Adrenal gland (tissue), 12 donors: Measurements from ENCODE around the gene ZNF76. TPM values are rescaled to one million over a fixed set of nuclear protein-coding genes. Genes with fewer than 3 reads are reported as not detected.

ENCODE experiments used
- DNase-seq, 7 donors: peaks; one replicate each; pipeline ENCODE4 v3.0.0-alpha.2; 2019 to 2020
- H3K27ac ChIP-seq, 5 donors: fragments of 200-600 bp; sonication (generic) in 4 of 5; 1 replicate in 3 of 5; 2 replicates in 2 of 5; pipeline versions ENCODE4 v1.5.1 to v1.8.0; 2016 to 2020; ENCODE audit warnings: mild to moderate bottlenecking in 1 of 5
- H3K27me3 ChIP-seq: fragments of 200-600 bp; 2 replicates; pipeline ENCODE4 v1.8.0; 2021
- H3K36me3 ChIP-seq, 2 donors: fragments of 200-600 bp; replicated peaks in 1 of 2; 1 replicate in 1 of 2; 2 replicates in 1 of 2; pipeline versions ENCODE4 v1.5.1 to v1.8.0; 2018 to 2022
- H3K4me1 ChIP-seq, 2 donors: fragments of 200-600 bp; replicated peaks in 1 of 2; 1 replicate in 1 of 2; 2 replicates in 1 of 2; pipeline versions ENCODE4 v1.5.1 to v1.8.0; 2018 to 2021
- H3K4me3 ChIP-seq, 4 donors: fragments of 200-600 bp; sonication (generic) in 3 of 4; one replicate each; pipeline ENCODE4 v1.5.1; 2016 to 2018
- H3K9me3 ChIP-seq, 3 donors: fragments of 200-600 bp; sonication (generic) in 1 of 3; replicated peaks in 1 of 3; 1 replicate in 2 of 3; 2 replicates in 1 of 3; pipeline versions ENCODE4 v1.5.1 to v1.8.0; 2016 to 2021
- CTCF ChIP-seq, 6 experiments: fragments of 450-650 bp in 4 of 6; fragments of 200-600 bp in 2 of 6; sonication (generic) in 1 of 6; IDR thresholded peaks; 1 replicate in 5 of 6; 2 replicates in 1 of 6; pipeline versions ENCODE4 v1.5.1 to v1.8.0; 2016 to 2021; ENCODE audit warnings: antibody characterized with exemption in 6 of 6, mild to moderate bottlenecking in 2 of 6, moderate library complexity in 1 of 6
- POLR2A ChIP-seq, 2 donors: fragments of 450-650 bp; IDR thresholded peaks; one replicate each; pipeline ENCODE4 v1.6.1; 2017; ENCODE audit warnings: antibody characterized with exemption in 2 of 2, mild to moderate bottlenecking in 2 of 2, moderate library complexity in 1 of 2
- WGBS, 4 donors: extraction: QIAGEN DNeasy Blood & Tissue Kit in 2 of 4; methylation state at CpG; one replicate each; pipeline versions ENCODE4 v1.1.5 to v1.1.7; 2013 to 2017; 5-methylcytosine and 5-hydroxymethylcytosine counted together
- intact Hi-C, 2 donors: fragments of 100-400 bp; cut with DNase I; formaldehyde crosslinking; loops; one replicate each; pipeline versions ENCODE4 v1.14.1 to v1.15.0; 2022 to 2023
- polyA plus RNA-seq, 3 donors: library from polyadenylated mRNA; stranded (reverse); fragments of 200-250 nt in 2 of 3; fragments of 350-450 nt in 1 of 3; fragmentation: Illumina TruSeq in 1 of 3; extraction: RNeasy Lipid Tissue Mini Kit (QIAGEN cat#74804) in 1 of 3; gene quantifications; one replicate each; pipeline ENCODE4 v1.2.3, GENCODE V29; 2013 to 2014
- total RNA-seq, 9 donors: library from RNA; depleted of rRNA in 4 of 9; stranded (reverse); fragments of >200 nt in 4 of 9; fragments of 120-200 nt in 1 of 9; fragmentation: NEBNext Ultra II Directional in 1 of 9; extraction: Animal tissue kit (Norgen Biotek cat#: 25700) in 1 of 9; gene quantifications; one replicate each; pipeline versions ENCODE4 v1.1.0 to v1.2.4, GENCODE V29; 2013 to 2023
- donor health status: healthy with polysubstance abuse.
- donor health status: Bipolar disorder and iron deficiency.
- donor health status: DM: yes; HTN: yes; CAD: no.
- donor health status: DM: no; HTN: no; CAD: no.
- donor health status: DM: no; HTN: no; CAD: no.
- donor health status: DM: yes; HTN: yes; CAD: no.

ZNF76 gene
- total and polyA plus RNA-seq, 12 donors = 25.3 to 185 (median 45.2) TPM

- intact Hi-C loops = no loop called here
- no peak overlapping the region for H3K4me3 ChIP-seq
These were observed 37.5 kb downstream of the ZNF76 start for GRCh38 chr6:35296931-35297600.

GRCh38 chr6:35297601-35298481, 38.3 kb downstream of the ZNF76 start, which contains the start of gene DEF6:
TSS of gene DEF6 (plus strand) at chr6:35297818. CDS start at chr6:35297857, 39 bp downstream.
- Histone ChIP-seq H3K4me1 (peaks cover 0 to 6% of the 10 kb centered on the region in 2 donors), H3K27me3 (no peaks in the 10 kb centered on the region), H3K27ac (peak within 1 kb of the TSS in 2 of 5 donors; percentile 26 to 85), H3K4me3 (peak within 1 kb of the TSS in 1 of 4 donors; percentile 38), H3K9me3 (no peaks in the 10 kb centered on the region), H3K36me3 (peaks cover 0 to 29% of the 10 kb centered on the region in 2 donors)
- TF ChIP-seq POLR2A (IDR thresholded peaks at IDR 0.05) (no peak), CTCF (IDR thresholded peaks at IDR 0.05) (peak in 5 of 6 experiments; percentile 35 to 59 (median 52))
- intact Hi-C loops = no loop called here
- peak; percentile 52 to 82 (median 62) for DNase-seq
- 44 to 53% (median 45%) methylated on average over 22 to 35 of the region's 35 CpGs; no CpG with 5 or more reads in 1 of the 4 donors for WGBS, 4 donors

More at GRCh38 chr6:35296931-35297600, 37.5 kb downstream of the ZNF76 start:
- peaks cover 0 to 6% of the 10 kb centered on the region in 2 donors for H3K4me1 ChIP-seq
- no peak for DNase-seq
- H3K9me3 ChIP-seq = no peaks in the 10 kb centered on the region
- H3K27me3 ChIP-seq = no peaks in the 10 kb centered on the region
- H3K36me3 ChIP-seq = peaks cover 0 to 36% of the 10 kb centered on the region in 2 donors
- H3K27ac ChIP-seq = peak overlapping the region in 1 of 5 donors; percentile 26
- 48 to 76% (median 65%) methylated on average over 4 to 6 of the region's 6 CpGs for WGBS, 4 donors
- TF ChIP-seq CTCF (IDR thresholded peaks at IDR 0.05) (no peak), POLR2A (IDR thresholded peaks at IDR 0.05) (no peak)

GRCh38 chr6:35298625-35299140, 39.1 kb downstream of the ZNF76 start:
- TF ChIP-seq CTCF (IDR thresholded peaks at IDR 0.05) = no peak
- no peak for TF ChIP-seq POLR2A (IDR thresholded peaks at IDR 0.05)
- peak overlapping the region in 1 of 4 donors; percentile 38 for H3K4me3 ChIP-seq
- 82 to 88% (median 86%) methylated on average over 5 to 6 of the region's 6 CpGs for WGBS, 4 donors
- H3K27me3 ChIP-seq = no peaks in the 10 kb centered on the region
- peaks cover 0 to 6% of the 10 kb centered on the region in 2 donors for H3K4me1 ChIP-seq
- H3K9me3 ChIP-seq = no peaks in the 10 kb centered on the region
- intact Hi-C loops = no loop called here
- H3K27ac ChIP-seq = peak overlapping the region in 1 of 5 donors; percentile 85
- H3K36me3 ChIP-seq = peaks cover 0 to 21% of the 10 kb centered on the region in 2 donors
- DNase-seq = no peak

- Histone ChIP-seq H3K9me3 (no peaks in the 10 kb centered on the region), H3K36me3 (peaks cover 0 to 15% of the 10 kb centered on the region in 2 donors), H3K4me3 (no peak overlapping the region), H3K4me1 (peaks cover 0 to 6% of the 10 kb centered on the region in 2 donors), H3K27ac (peak overlapping the region in 2 of 5 donors; percentile 21 to 61), H3K27me3 (no peaks in the 10 kb centered on the region)
- no peak for TF ChIP-seq CTCF (IDR thresholded peaks at IDR 0.05)
- no peak for TF ChIP-seq POLR2A (IDR thresholded peaks at IDR 0.05)
- peak in 2 of 7 donors; percentile 45 to 46 for DNase-seq
- 58 to 87% (median 79%) methylated on average over 4 of the region's 4 CpGs for WGBS, 4 donors
- intact Hi-C loops = no loop called here
These were observed 40.1 kb downstream of the ZNF76 start for GRCh38 chr6:35299674-35300073.
